DND-41 (cell line): ENCODE data around the gene SERPIND1.

Experiments used
- EZH2 ChIP-seq: IDR thresholded peaks from 3 replicates; pipeline ENCODE4 v1.6.1; 2012; ENCODE audit warnings: borderline replicate concordance, low read depth, mild to moderate bottlenecking, moderate library complexity, low read length, inconsistent platforms; ENCODE audit not compliant: severe bottlenecking
- TF ChIP-seq, protein P1 (sequence below): IDR thresholded peaks from 2 replicates; pipeline ENCODE4 v1.5.1; 2012; ENCODE audit warnings: borderline replicate concordance, low read length, moderate library complexity, mild to moderate bottlenecking; ENCODE audit not compliant: poor library complexity, severe bottlenecking; ENCODE audit errors: extremely low read depth

DNA sequence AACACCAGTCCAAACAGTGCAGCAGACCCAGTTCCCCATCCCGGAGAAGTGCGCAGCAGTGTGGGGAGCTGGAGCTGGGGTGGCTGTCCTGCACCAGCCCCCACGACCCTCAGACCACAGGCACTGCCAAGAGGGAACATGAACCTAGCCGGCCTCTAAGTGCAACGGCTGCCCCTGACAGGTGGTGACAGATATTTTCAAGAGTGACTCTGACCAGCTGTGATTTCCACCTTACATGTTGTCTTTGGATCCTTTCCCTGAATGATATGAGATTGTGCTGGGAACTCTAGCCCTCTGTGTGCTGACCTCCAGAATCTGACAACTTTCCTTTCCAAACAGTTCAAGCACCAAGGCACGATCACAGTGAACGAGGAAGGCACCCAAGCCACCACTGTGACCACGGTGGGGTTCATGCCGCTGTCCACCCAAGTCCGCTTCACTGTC is 12.6 kb downstream of the SERPIND1 start:
- TF ChIP-seq, protein P1, sequence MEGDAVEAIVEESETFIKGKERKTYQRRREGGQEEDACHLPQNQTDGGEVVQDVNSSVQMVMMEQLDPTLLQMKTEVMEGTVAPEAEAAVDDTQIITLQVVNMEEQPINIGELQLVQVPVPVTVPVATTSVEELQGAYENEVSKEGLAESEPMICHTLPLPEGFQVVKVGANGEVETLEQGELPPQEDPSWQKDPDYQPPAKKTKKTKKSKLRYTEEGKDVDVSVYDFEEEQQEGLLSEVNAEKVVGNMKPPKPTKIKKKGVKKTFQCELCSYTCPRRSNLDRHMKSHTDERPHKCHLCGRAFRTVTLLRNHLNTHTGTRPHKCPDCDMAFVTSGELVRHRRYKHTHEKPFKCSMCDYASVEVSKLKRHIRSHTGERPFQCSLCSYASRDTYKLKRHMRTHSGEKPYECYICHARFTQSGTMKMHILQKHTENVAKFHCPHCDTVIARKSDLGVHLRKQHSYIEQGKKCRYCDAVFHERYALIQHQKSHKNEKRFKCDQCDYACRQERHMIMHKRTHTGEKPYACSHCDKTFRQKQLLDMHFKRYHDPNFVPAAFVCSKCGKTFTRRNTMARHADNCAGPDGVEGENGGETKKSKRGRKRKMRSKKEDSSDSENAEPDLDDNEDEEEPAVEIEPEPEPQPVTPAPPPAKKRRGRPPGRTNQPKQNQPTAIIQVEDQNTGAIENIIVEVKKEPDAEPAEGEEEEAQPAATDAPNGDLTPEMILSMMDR = no peak
- TF ChIP-seq EZH2 = no peak
